Uterus (tissue), 2 donors: ENCODE measurements around the gene C9orf50.

Experiments used
- CTCF ChIP-seq, 4 experiments: fragments of 200-600 bp in 2 of 4; fragments of 450-650 bp in 2 of 4; sonication (generic) in 2 of 4; IDR thresholded peaks; one replicate each; pipeline ENCODE4 v1.5.1; 2016 to 2019; ENCODE audit warnings: antibody characterized with exemption in 4 of 4, mild to moderate bottlenecking in 2 of 4, moderate library complexity in 1 of 4
- POLR2A ChIP-seq, 2 donors: fragments of 450-650 bp; IDR thresholded peaks; one replicate each; pipeline ENCODE4 v1.6.1; 2016; ENCODE audit warnings: antibody characterized with exemption in 2 of 2, mild to moderate bottlenecking in 1 of 2, moderate library complexity in 1 of 2

GRCh38 chr9:129629251-129629820 is 8.4 kb upstream of the C9orf50 start:
- no peak for TF ChIP-seq CTCF (IDR thresholded peaks at IDR 0.05)
- no peak for TF ChIP-seq POLR2A (IDR thresholded peaks at IDR 0.05)
